Stimulated activated CD8-positive, alpha-beta memory T cell treated with anti-CD3 and anti-CD28 coated beads, Interleukin-4, amount 100 ng/mL, for 24 hours (primary cell): ENCODE data around the gene LY86.

Experiments used
- DNase-seq: peaks from one replicate; pipeline ENCODE4 v3.0.0-alpha.2; 2020; ENCODE audit warnings: low read depth

The LY86 gene

GRCh38 chr6:6682225-6682624, 93.7 kb downstream of the LY86 start:
- DNase-seq: no peak

- no peak for DNase-seq
Measured at GRCh38 chr6:6683969-6684833, 95.7 kb downstream of the LY86 start.

- DNase-seq: no peak
Measured at GRCh38 chr6:6685249-6686040, 96.9 kb downstream of the LY86 start.

- DNase-seq: no peak
Measured at GRCh38 chr6:6686176-6686575, 97.7 kb downstream of the LY86 start.

- DNase-seq: peak; percentile 17
Measured at GRCh38 chr6:6686748-6687601, 98.5 kb downstream of the LY86 start.

GRCh38 chr6:6688283-6688682, 99.8 kb downstream of the LY86 start:
- no peak for DNase-seq

GRCh38 chr6:6688951-6689350, 100.4 kb downstream of the LY86 start:
- DNase-seq: no peak

GRCh38 chr6:6689400-6690143, 101.1 kb downstream of the LY86 start:
- no peak for DNase-seq

- DNase-seq: no peak
Measured at GRCh38 chr6:6690144-6690483, 101.6 kb downstream of the LY86 start.

GRCh38 chr6:6694368-6694780, 105.9 kb downstream of the LY86 start:
- no peak for DNase-seq

GRCh38 chr6:6694825-6695624, 106.5 kb downstream of the LY86 start:
- no peak for DNase-seq

GRCh38 chr6:6695625-6696276, 107.2 kb downstream of the LY86 start:
- DNase-seq: no peak

GRCh38 chr6:6696867-6697531, 108.5 kb downstream of the LY86 start:
- DNase-seq: no peak

- DNase-seq: no peak
Measured at GRCh38 chr6:6697620-6698019, 109.1 kb downstream of the LY86 start.

GRCh38 chr6:6699741-6700367, 111.3 kb downstream of the LY86 start:
- no peak for DNase-seq

GRCh38 chr6:6700407-6701270, 112.1 kb downstream of the LY86 start:
- no peak for DNase-seq

- no peak for DNase-seq
Measured at GRCh38 chr6:6701864-6702263, 113.3 kb downstream of the LY86 start.

- no peak for DNase-seq
Measured at GRCh38 chr6:6703699-6704098, 115.2 kb downstream of the LY86 start.
